ENCODE data around the gene PNMA1. TPM values are rescaled to one million over a fixed set of nuclear protein-coding genes. Genes with fewer than 3 reads are reported as not detected.

PNMA1 gene
- total and polyA plus RNA-seq, 2 of the 13 experiments (the other 11 are each of a cell fraction or from before 2014, with no cell fraction given): 7.0 to 8.3 TPM

DNA sequence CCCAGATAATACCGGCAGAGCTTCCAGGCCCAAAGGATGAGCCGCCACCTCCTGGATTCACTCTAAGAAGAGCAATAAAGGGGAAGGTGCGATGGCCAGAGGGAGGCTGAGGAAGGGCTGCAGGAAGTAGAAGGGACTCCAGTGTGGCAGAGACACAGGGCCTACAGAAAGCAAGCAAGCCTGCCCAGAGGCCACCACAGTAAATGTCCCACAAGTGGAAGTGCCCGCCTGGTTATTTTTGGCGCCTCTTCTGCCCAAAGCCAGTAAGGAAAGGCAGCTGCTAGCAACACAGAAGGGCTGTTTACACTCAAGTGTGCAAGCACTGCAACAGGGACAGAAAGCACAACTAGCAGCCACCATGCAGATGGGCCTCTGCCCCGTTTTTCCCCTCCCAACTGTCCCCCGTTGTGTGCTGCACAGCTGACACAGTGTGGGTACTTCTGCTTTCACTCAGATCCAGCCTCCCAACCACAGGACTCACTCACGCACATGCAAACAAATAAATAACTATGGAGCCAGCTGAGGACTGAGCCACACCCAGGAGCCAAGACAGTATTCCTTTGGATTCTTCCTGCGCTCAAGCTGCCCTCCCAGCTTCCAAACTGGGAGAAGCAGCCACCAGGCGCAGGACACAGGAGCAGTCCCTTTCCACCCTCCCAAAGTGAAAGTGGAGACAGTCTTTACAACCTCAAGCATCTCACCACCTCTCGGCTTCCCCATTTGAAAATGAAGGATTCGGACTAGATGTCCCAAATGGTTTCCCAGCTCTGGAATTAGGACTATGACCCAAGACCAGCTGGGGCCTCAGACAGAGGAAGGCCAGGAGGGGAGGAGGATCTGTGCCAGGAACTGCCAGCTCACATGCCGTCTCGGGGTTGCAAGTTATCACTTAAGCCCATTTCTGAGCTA lies 40.0 kb upstream of the PNMA1 start (continued):
- TF ChIP-seq, protein P1, sequence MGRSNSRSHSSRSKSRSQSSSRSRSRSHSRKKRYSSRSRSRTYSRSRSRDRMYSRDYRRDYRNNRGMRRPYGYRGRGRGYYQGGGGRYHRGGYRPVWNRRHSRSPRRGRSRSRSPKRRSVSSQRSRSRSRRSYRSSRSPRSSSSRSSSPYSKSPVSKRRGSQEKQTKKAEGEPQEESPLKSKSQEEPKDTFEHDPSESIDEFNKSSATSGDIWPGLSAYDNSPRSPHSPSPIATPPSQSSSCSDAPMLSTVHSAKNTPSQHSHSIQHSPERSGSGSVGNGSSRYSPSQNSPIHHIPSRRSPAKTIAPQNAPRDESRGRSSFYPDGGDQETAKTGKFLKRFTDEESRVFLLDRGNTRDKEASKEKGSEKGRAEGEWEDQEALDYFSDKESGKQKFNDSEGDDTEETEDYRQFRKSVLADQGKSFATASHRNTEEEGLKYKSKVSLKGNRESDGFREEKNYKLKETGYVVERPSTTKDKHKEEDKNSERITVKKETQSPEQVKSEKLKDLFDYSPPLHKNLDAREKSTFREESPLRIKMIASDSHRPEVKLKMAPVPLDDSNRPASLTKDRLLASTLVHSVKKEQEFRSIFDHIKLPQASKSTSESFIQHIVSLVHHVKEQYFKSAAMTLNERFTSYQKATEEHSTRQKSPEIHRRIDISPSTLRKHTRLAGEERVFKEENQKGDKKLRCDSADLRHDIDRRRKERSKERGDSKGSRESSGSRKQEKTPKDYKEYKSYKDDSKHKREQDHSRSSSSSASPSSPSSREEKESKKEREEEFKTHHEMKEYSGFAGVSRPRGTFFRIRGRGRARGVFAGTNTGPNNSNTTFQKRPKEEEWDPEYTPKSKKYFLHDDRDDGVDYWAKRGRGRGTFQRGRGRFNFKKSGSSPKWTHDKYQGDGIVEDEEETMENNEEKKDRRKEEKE (IDR thresholded peaks at IDR 0.05): no peak
- no peak for TF ChIP-seq ZNF225 (CRISPR knock-in tag; IDR thresholded peaks at IDR 0.05)
- no peak for TF ChIP-seq NFYB (CRISPR knock-in tag; IDR thresholded peaks at IDR 0.05)
- TF ChIP-seq CREB1 (IDR thresholded peaks at IDR 0.05): no peak
- TF ChIP-seq CREB1 (CRISPR knock-in tag; IDR thresholded peaks at IDR 0.05): no peak
- no peak for TF ChIP-seq ZNF20 (CRISPR knock-in tag; IDR thresholded peaks at IDR 0.05)
- TF ChIP-seq ZFP90 (CRISPR knock-in tag; IDR thresholded peaks at IDR 0.05; ENCODE audit: borderline replicate concordance): no peak
- TF ChIP-seq ZBTB38 (CRISPR knock-in tag; IDR thresholded peaks at IDR 0.05): no peak; the same call in 1 of the 2 replicates
- no peak for TF ChIP-seq ZNF34 (CRISPR knock-in tag; IDR thresholded peaks at IDR 0.05; ENCODE audit: borderline replicate concordance)
- no peak for TF ChIP-seq NPAS2 (CRISPR knock-in tag; IDR thresholded peaks at IDR 0.05; ENCODE audit: borderline replicate concordance)
- TF ChIP-seq, protein P2, sequence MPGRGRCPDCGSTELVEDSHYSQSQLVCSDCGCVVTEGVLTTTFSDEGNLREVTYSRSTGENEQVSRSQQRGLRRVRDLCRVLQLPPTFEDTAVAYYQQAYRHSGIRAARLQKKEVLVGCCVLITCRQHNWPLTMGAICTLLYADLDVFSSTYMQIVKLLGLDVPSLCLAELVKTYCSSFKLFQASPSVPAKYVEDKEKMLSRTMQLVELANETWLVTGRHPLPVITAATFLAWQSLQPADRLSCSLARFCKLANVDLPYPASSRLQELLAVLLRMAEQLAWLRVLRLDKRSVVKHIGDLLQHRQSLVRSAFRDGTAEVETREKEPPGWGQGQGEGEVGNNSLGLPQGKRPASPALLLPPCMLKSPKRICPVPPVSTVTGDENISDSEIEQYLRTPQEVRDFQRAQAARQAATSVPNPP (CRISPR knock-in tag; IDR thresholded peaks at IDR 0.05): no peak
- no peak for TF ChIP-seq ZNF331 (CRISPR knock-in tag; IDR thresholded peaks at IDR 0.05)
- no peak for TF ChIP-seq ATRX (CRISPR knock-in tag; IDR thresholded peaks at IDR 0.05; ENCODE audit: borderline replicate concordance)
- no peak for TF ChIP-seq GATAD2A (CRISPR knock-in tag; IDR thresholded peaks at IDR 0.05)
- TF ChIP-seq, protein P3, sequence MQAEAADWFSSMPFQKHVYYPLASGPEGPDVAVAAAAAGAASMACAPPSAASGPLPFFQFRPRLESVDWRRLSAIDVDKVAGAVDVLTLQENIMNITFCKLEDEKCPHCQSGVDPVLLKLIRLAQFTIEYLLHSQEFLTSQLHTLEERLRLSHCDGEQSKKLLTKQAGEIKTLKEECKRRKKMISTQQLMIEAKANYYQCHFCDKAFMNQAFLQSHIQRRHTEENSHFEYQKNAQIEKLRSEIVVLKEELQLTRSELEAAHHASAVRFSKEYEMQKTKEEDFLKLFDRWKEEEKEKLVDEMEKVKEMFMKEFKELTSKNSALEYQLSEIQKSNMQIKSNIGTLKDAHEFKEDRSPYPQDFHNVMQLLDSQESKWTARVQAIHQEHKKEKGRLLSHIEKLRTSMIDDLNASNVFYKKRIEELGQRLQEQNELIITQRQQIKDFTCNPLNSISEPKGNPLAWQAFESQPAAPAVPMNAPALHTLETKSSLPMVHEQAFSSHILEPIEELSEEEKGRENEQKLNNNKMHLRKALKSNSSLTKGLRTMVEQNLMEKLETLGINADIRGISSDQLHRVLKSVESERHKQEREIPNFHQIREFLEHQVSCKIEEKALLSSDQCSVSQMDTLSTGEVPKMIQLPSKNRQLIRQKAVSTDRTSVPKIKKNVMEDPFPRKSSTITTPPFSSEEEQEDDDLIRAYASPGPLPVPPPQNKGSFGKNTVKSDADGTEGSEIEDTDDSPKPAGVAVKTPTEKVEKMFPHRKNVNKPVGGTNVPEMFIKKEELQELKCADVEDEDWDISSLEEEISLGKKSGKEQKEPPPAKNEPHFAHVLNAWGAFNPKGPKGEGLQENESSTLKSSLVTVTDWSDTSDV (CRISPR knock-in tag; IDR thresholded peaks at IDR 0.05): no peak
- no peak for TF ChIP-seq REPIN1 (CRISPR knock-in tag; IDR thresholded peaks at IDR 0.05; ENCODE audit: borderline replicate concordance, low read depth)
- TF ChIP-seq, protein P4, sequence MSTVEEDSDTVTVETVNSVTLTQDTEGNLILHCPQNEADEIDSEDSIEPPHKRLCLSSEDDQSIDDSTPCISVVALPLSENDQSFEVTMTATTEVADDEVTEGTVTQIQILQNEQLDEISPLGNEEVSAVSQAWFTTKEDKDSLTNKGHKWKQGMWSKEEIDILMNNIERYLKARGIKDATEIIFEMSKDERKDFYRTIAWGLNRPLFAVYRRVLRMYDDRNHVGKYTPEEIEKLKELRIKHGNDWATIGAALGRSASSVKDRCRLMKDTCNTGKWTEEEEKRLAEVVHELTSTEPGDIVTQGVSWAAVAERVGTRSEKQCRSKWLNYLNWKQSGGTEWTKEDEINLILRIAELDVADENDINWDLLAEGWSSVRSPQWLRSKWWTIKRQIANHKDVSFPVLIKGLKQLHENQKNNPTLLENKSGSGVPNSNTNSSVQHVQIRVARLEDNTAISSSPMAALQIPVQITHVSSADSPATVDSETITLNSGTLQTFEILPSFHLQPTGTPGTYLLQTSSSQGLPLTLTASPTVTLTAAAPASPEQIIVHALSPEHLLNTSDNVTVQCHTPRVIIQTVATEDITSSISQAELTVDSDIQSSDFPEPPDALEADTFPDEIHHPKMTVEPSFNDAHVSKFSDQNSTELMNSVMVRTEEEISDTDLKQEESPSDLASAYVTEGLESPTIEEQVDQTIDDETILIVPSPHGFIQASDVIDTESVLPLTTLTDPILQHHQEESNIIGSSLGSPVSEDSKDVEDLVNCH (CRISPR knock-in tag; IDR thresholded peaks at IDR 0.05): no peak
- TF ChIP-seq, protein P5, sequence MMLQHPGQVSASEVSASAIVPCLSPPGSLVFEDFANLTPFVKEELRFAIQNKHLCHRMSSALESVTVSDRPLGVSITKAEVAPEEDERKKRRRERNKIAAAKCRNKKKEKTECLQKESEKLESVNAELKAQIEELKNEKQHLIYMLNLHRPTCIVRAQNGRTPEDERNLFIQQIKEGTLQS (CRISPR knock-in tag; IDR thresholded peaks at IDR 0.05): no peak; the same call in 1 of the 2 replicates
- no peak for TF ChIP-seq RARA (CRISPR knock-in tag; IDR thresholded peaks at IDR 0.05)
- TF ChIP-seq SRSF4 (IDR thresholded peaks at IDR 0.05; ENCODE audit: low read depth, low read length, poor library complexity, severe bottlenecking): no peak

All from HepG2 (cell line).